ENCODE measurements around the gene MYF5.

- TF ChIP-seq, protein P1, sequence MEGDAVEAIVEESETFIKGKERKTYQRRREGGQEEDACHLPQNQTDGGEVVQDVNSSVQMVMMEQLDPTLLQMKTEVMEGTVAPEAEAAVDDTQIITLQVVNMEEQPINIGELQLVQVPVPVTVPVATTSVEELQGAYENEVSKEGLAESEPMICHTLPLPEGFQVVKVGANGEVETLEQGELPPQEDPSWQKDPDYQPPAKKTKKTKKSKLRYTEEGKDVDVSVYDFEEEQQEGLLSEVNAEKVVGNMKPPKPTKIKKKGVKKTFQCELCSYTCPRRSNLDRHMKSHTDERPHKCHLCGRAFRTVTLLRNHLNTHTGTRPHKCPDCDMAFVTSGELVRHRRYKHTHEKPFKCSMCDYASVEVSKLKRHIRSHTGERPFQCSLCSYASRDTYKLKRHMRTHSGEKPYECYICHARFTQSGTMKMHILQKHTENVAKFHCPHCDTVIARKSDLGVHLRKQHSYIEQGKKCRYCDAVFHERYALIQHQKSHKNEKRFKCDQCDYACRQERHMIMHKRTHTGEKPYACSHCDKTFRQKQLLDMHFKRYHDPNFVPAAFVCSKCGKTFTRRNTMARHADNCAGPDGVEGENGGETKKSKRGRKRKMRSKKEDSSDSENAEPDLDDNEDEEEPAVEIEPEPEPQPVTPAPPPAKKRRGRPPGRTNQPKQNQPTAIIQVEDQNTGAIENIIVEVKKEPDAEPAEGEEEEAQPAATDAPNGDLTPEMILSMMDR (conservative IDR thresholded peaks at IDR 0.05; ENCODE audit: low read length) = no peak
- TF ChIP-seq EZH2phosphoT487 (IDR thresholded peaks at IDR 0.05; ENCODE audit: borderline replicate concordance) = no peak
Measured at GRCh38 chr12:80721326-80721725, 4.6 kb downstream of the MYF5 start.

All from Loucy (cell line).